HEK293 (cell line): ENCODE measurements around the gene RPL29.

Experiments
- FEZF1 ChIP-seq: fragments of 450-650 bp; formaldehyde crosslinking; IDR thresholded peaks from 2 replicates; pipeline ENCODE4 v1.5.1; 2016; ENCODE audit warnings: missing biosample characterization, missing genetic modification characterization
- GLIS1 ChIP-seq: fragments of 450-650 bp; formaldehyde crosslinking; IDR thresholded peaks from 2 replicates; pipeline ENCODE4 v1.5.1; 2016; ENCODE audit warnings: missing biosample characterization, missing genetic modification characterization
- GLIS2 ChIP-seq: fragments of 450-650 bp; formaldehyde crosslinking; IDR thresholded peaks from 2 replicates; pipeline ENCODE4 v1.5.1; 2016; ENCODE audit warnings: missing biosample characterization, missing genetic modification characterization
- HIC1 ChIP-seq: fragments of 450-650 bp; formaldehyde crosslinking; IDR thresholded peaks from 2 replicates; pipeline ENCODE4 v1.5.1; 2016; ENCODE audit warnings: missing biosample characterization, missing genetic modification characterization
- OVOL3 ChIP-seq: fragments of 450-650 bp; formaldehyde crosslinking; IDR thresholded peaks from 2 replicates; pipeline ENCODE4 v1.5.1; 2016; ENCODE audit warnings: missing biosample characterization, missing genetic modification characterization
- SETDB1 ChIP-seq: IDR thresholded peaks from one replicate; pipeline ENCODE4 v1.6.1; 2017; ENCODE audit warnings: mild to moderate bottlenecking, low read length, moderate library complexity, mixed read lengths; ENCODE audit not compliant: insufficient read length
- SP2 ChIP-seq: fragments of 450-650 bp; formaldehyde crosslinking; IDR thresholded peaks from 2 replicates; pipeline ENCODE4 v1.5.1; 2016; ENCODE audit warnings: missing biosample characterization, missing genetic modification characterization
- YY1 ChIP-seq: fragments of 450-650 bp; formaldehyde crosslinking; IDR thresholded peaks from 2 replicates; pipeline ENCODE4 v1.5.1; 2018; ENCODE audit warnings: missing biosample characterization, missing genetic modification characterization
- YY2 ChIP-seq: fragments of 450-650 bp; formaldehyde crosslinking; IDR thresholded peaks from 2 replicates; pipeline ENCODE4 v1.5.1; 2016; ENCODE audit warnings: missing biosample characterization, missing genetic modification characterization
- ZBTB20 ChIP-seq: fragments of 450-650 bp; formaldehyde crosslinking; IDR thresholded peaks from 2 replicates; pipeline ENCODE4 v1.5.1; 2016; ENCODE audit warnings: missing biosample characterization, missing genetic modification characterization
- ZFP37 ChIP-seq: fragments of 450-650 bp; formaldehyde crosslinking; IDR thresholded peaks from 2 replicates; pipeline ENCODE4 v1.5.1; 2016; ENCODE audit warnings: missing biosample characterization, missing genetic modification characterization
- ZNF114 ChIP-seq: fragments of 450-650 bp; formaldehyde crosslinking; IDR thresholded peaks from 2 replicates; pipeline ENCODE4 v1.5.0; 2017; ENCODE audit warnings: missing biosample characterization, missing genetic modification characterization
- ZNF138 ChIP-seq: fragments of 450-650 bp; formaldehyde crosslinking; IDR thresholded peaks from 2 replicates; pipeline ENCODE4 v1.5.1; 2016; ENCODE audit warnings: missing biosample characterization, missing genetic modification characterization, borderline replicate concordance
- ZNF223 ChIP-seq: fragments of 450-650 bp; formaldehyde crosslinking; IDR thresholded peaks from 2 replicates; pipeline ENCODE4 v1.5.1; 2016; ENCODE audit warnings: missing biosample characterization, missing genetic modification characterization
- ZNF292 ChIP-seq: fragments of 450-650 bp; formaldehyde crosslinking; IDR thresholded peaks from 2 replicates; pipeline ENCODE4 v1.5.1; 2016; ENCODE audit warnings: low read depth, missing biosample characterization, missing genetic modification characterization, borderline replicate concordance
- ZNF433 ChIP-seq: fragments of 450-650 bp; formaldehyde crosslinking; IDR thresholded peaks from 2 replicates; pipeline ENCODE4 v1.5.1; 2016; ENCODE audit warnings: missing biosample characterization, missing genetic modification characterization, low read depth
- ZNF473 ChIP-seq: fragments of 450-650 bp; formaldehyde crosslinking; IDR thresholded peaks from 2 replicates; pipeline ENCODE4 v1.5.1; 2017; ENCODE audit warnings: missing biosample characterization, missing genetic modification characterization
- ZNF544 ChIP-seq: fragments of 450-650 bp; formaldehyde crosslinking; IDR thresholded peaks from 2 replicates; pipeline ENCODE4 v1.5.0; 2017; ENCODE audit warnings: missing biosample characterization, missing genetic modification characterization
- ZNF555 ChIP-seq: fragments of 450-650 bp; formaldehyde crosslinking; conservative IDR thresholded peaks from 2 replicates; pipeline ENCODE4 v1.5.1; 2017; ENCODE audit warnings: missing biosample characterization, mild to moderate bottlenecking, missing genetic modification characterization, inconsistent platforms
- ZNF585B ChIP-seq: fragments of 450-650 bp; formaldehyde crosslinking; IDR thresholded peaks from 2 replicates; pipeline ENCODE4 v1.5.1; 2016; ENCODE audit warnings: missing biosample characterization, missing genetic modification characterization
- ZNF596 ChIP-seq: fragments of 450-650 bp; IDR thresholded peaks from 2 replicates; pipeline ENCODE4 v1.5.0; 2018; ENCODE audit warnings: missing biosample characterization, mild to moderate bottlenecking, missing genetic modification characterization, moderate library complexity
- ZNF660 ChIP-seq: fragments of 450-650 bp; IDR thresholded peaks from 2 replicates; pipeline ENCODE4 v1.5.1; 2018; ENCODE audit warnings: missing biosample characterization, mild to moderate bottlenecking, missing genetic modification characterization
- ZNF776 ChIP-seq: fragments of 450-650 bp; formaldehyde crosslinking; IDR thresholded peaks from 2 replicates; pipeline ENCODE4 v1.5.0; 2017; ENCODE audit warnings: missing biosample characterization, missing genetic modification characterization, borderline replicate concordance
- ZSCAN23 ChIP-seq: fragments of 450-650 bp; formaldehyde crosslinking; IDR thresholded peaks from 2 replicates; pipeline ENCODE4 v1.5.1; 2016; ENCODE audit warnings: missing biosample characterization, missing genetic modification characterization
- ZSCAN5A ChIP-seq: fragments of 450-650 bp; formaldehyde crosslinking; IDR thresholded peaks from 2 replicates; pipeline ENCODE4 v1.5.1; 2016; ENCODE audit warnings: missing biosample characterization, missing genetic modification characterization
- TF ChIP-seq, protein P1 (sequence below): fragments of 450-650 bp; formaldehyde crosslinking; IDR thresholded peaks from 2 replicates; pipeline ENCODE4 v1.5.1; 2016; ENCODE audit warnings: missing biosample characterization, missing genetic modification characterization
- TF ChIP-seq, protein P2 (sequence below): fragments of 450-650 bp; formaldehyde crosslinking; IDR thresholded peaks from 2 replicates; pipeline ENCODE4 v1.5.1; 2017; ENCODE audit warnings: missing biosample characterization, missing genetic modification characterization
- TF ChIP-seq, protein P3 (sequence below): fragments of 450-650 bp; formaldehyde crosslinking; IDR thresholded peaks from 2 replicates; pipeline ENCODE4 v1.5.1; 2016; ENCODE audit warnings: missing biosample characterization, missing genetic modification characterization
- TF ChIP-seq, protein P4 (sequence below): fragments of 450-650 bp; formaldehyde crosslinking; IDR thresholded peaks from 2 replicates; pipeline ENCODE4 v1.5.1; 2016; ENCODE audit warnings: missing biosample characterization, missing genetic modification characterization

The RPL29 gene

DNA sequence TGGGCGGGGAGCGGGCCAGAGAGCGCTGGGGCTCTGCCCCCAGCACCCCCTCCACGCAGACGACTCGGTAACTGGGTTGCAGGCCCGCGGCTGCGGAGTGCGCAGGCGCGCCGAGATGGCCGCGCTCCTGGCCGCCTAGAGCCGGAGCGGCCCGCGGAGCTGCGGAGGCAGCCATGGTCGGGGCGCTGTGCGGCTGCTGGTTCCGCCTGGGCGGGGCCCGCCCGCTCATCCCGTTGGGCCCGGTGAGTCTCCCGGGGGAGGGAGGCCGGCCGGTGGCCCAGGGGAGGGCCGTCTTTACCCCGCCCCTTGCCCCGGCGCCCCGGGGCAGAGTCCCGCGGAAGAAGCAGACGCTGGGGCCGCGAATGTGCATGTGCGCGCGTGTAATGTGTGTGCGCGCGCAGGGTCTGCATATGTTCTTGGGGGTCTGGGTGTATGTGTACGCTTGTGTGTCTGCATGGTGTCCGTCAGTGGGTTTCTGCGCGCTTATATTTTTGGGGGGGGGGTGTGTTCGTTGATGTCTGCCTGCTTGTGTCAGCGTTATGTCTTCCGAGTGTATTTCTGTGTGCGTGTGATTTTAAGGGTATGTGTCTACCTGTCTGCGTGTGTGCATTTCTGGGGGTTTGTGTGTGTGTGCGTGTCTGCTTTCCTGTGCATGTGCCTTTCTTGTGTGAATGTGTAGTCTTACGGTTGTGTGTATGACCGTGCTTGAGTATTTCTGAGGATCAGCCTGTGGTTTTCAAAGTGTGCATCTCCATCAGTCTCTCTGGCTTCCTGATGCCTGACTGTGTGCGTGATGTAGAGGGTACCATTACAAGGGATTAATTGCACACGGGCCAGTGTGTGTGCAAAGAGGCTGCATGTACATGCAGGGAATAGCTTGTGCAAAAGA is 20.5 kb downstream of the RPL29 start, which contains the start of gene ABHD14A (continued):
- TF ChIP-seq, protein P1, sequence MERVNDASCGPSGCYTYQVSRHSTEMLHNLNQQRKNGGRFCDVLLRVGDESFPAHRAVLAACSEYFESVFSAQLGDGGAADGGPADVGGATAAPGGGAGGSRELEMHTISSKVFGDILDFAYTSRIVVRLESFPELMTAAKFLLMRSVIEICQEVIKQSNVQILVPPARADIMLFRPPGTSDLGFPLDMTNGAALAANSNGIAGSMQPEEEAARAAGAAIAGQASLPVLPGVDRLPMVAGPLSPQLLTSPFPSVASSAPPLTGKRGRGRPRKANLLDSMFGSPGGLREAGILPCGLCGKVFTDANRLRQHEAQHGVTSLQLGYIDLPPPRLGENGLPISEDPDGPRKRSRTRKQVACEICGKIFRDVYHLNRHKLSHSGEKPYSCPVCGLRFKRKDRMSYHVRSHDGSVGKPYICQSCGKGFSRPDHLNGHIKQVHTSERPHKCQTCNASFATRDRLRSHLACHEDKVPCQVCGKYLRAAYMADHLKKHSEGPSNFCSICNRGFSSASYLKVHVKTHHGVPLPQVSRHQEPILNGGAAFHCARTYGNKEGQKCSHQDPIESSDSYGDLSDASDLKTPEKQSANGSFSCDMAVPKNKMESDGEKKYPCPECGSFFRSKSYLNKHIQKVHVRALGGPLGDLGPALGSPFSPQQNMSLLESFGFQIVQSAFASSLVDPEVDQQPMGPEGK: 0 out of 2 replicates have a peak, but pooled peaks have one; percentile 29
- TF ChIP-seq FEZF1 (tag by site-specific recombination) (no peak), ZNF596 (tag by site-specific recombination) (no peak), YY1 (tag by site-specific recombination) (peak; percentile 27; the same call in 1 of the 2 replicates), SETDB1 (no peak), ZNF292 (tag by site-specific recombination) (no peak), HIC1 (tag by site-specific recombination) (no peak), GLIS2 (tag by site-specific recombination) (peak; percentile 32; the same call in 1 of the 2 replicates), ZNF776 (tag by site-specific recombination) (no peak), ZNF433 (tag by site-specific recombination) (no peak), ZBTB20 (tag by site-specific recombination) (peak; percentile 40; the same call in 1 of the 2 replicates), ZSCAN5A (tag by site-specific recombination) (no peak), OVOL3 (tag by site-specific recombination) (no peak), ZNF138 (tag by site-specific recombination) (no peak), ZNF585B (tag by site-specific recombination) (no peak), ZNF555 (no peak), ZNF544 (tag by site-specific recombination) (no peak), ZNF223 (tag by site-specific recombination) (no peak), SP2 (tag by site-specific recombination) (peak; percentile 60), ZNF660 (no peak), ZFP37 (tag by site-specific recombination) (no peak), ZSCAN23 (tag by site-specific recombination) (no peak), YY2 (no peak), GLIS1 (no peak; the same call in 1 of the 2 replicates), ZNF473 (no peak), ZNF114 (tag by site-specific recombination) (no peak)
- TF ChIP-seq, protein P2, sequence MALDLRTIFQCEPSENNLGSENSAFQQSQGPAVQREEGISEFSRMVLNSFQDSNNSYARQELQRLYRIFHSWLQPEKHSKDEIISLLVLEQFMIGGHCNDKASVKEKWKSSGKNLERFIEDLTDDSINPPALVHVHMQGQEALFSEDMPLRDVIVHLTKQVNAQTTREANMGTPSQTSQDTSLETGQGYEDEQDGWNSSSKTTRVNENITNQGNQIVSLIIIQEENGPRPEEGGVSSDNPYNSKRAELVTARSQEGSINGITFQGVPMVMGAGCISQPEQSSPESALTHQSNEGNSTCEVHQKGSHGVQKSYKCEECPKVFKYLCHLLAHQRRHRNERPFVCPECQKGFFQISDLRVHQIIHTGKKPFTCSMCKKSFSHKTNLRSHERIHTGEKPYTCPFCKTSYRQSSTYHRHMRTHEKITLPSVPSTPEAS (tag by site-specific recombination): peak; percentile 76
- TF ChIP-seq, protein P3, sequence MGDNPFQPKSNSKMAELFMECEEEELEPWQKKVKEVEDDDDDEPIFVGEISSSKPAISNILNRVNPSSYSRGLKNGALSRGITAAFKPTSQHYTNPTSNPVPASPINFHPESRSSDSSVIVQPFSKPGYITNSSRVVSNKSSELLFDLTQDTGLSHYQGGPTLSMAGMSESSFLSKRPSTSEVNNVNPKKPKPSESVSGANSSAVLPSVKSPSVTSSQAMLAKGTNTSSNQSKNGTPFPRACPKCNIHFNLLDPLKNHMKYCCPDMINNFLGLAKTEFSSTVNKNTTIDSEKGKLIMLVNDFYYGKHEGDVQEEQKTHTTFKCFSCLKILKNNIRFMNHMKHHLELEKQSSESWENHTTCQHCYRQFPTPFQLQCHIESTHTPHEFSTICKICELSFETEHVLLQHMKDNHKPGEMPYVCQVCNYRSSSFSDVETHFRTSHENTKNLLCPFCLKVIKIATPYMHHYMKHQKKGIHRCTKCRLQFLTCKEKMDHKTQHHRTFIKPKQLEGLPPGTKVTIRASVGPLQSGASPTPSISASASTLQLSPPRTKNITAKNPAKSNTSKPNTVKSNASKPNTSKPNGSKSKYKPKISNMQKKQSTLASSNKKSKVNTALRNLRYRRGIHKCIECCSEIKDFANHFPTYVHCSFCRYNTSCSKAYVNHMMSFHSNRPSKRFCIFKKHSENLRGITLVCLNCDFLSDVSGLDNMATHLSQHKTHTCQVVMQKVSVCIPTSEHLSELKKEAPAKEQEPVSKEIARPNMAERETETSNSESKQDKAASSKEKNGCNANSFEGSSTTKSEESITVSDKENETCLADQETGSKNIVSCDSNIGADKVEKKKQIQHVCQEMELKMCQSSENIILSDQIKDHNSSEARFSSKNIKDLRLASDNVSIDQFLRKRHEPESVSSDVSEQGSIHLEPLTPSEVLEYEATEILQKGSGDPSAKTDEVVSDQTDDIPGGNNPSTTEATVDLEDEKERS (tag by site-specific recombination): no peak
- TF ChIP-seq, protein P4, sequence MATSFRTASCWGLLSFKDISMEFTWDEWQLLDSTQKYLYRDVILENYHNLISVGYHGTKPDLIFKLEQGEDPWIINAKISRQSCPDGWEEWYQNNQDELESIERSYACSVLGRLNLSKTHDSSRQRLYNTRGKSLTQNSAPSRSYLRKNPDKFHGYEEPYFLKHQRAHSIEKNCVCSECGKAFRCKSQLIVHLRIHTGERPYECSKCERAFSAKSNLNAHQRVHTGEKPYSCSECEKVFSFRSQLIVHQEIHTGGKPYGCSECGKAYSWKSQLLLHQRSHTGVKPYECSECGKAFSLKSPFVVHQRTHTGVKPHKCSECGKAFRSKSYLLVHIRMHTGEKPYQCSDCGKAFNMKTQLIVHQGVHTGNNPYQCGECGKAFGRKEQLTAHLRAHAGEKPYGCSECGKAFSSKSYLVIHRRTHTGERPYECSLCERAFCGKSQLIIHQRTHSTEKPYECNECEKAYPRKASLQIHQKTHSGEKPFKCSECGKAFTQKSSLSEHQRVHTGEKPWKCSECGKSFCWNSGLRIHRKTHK (tag by site-specific recombination): no peak
